OCI-LY3 (cell line): ENCODE measurements around the gene WDHD1.
A peak's percentile ranks its signal among the peaks of the same experiment; 100 is the strongest.

Source experiments
- H2AFZ ChIP-seq: fragments of 200-600, 300-600 bp; shearing (Covaris generic); 2 replicates; pipeline ENCODE4 v1.6.0; 2014; ENCODE audit warnings: antibody characterized with exemption, low read depth, low read length
- H3K27ac ChIP-seq: fragments of 200-600, 300-600 bp; sonication (generic); 2 replicates; pipeline ENCODE4 v1.5.1; 2014; ENCODE audit warnings: mild to moderate bottlenecking, low read length, moderate library complexity, mixed read lengths
- H3K27me3 ChIP-seq: fragments of 200-600, 300-600 bp; sonication (generic); 2 replicates; pipeline ENCODE4 v1.6.1; 2014; ENCODE audit warnings: low read depth, low read length, mixed read lengths
- H3K36me3 ChIP-seq: fragments of 200-600, 300-600 bp; sonication (generic); replicated peaks from 2 replicates; pipeline ENCODE3; 2014; ENCODE audit warnings: low read depth, low read length, mixed read lengths
- H3K4me1 ChIP-seq: fragments of 300-600, 200-600 bp; sonication (generic); 2 replicates; pipeline ENCODE4 v1.6.1; 2014; ENCODE audit warnings: low read length, mixed read lengths
- H3K4me2 ChIP-seq: fragments of 200-600, 300-600 bp; sonication (generic); 2 replicates; pipeline ENCODE4 v1.6.1; 2014; ENCODE audit warnings: low read length, mixed read lengths
- H3K4me3 ChIP-seq: fragments of 300-600, 200-600 bp; sonication (generic); 2 replicates; pipeline ENCODE4 v1.5.1; 2014; ENCODE audit warnings: antibody characterized with exemption, mild to moderate bottlenecking, low read length, moderate library complexity
- H3K79me2 ChIP-seq: fragments of 300-600, 200-600 bp; shearing (Covaris generic); 2 replicates; pipeline ENCODE4 v1.6.1; 2014; ENCODE audit warnings: mild to moderate bottlenecking, low read length, mixed read lengths
- H3K9ac ChIP-seq: fragments of 300-600, 200-600 bp; shearing (Covaris generic); 2 replicates; pipeline ENCODE4 v1.6.0; 2014; ENCODE audit warnings: mild to moderate bottlenecking, low read length, moderate library complexity
- H3K9me3 ChIP-seq: fragments of 200-600, 300-600 bp; shearing (Covaris generic); 2 replicates; pipeline ENCODE4 v1.6.1; 2014; ENCODE audit warnings: low read length, mixed read lengths; ENCODE audit not compliant: insufficient read depth
- H4K20me1 ChIP-seq: fragments of 200-600, 300-600 bp; sonication (generic); 2 replicates; pipeline ENCODE4 v1.6.1; 2016; ENCODE audit warnings: low read length, mixed read lengths; ENCODE audit not compliant: insufficient read depth
- CTCF ChIP-seq: fragments of 200-600, 300-600 bp; sonication (generic); IDR thresholded peaks from 2 replicates; pipeline ENCODE4 v1.5.1; 2014; ENCODE audit warnings: antibody characterized with exemption, low read length, low read depth
- EZH2phosphoT487 ChIP-seq: fragments of 200-600 bp; shearing (Covaris generic); IDR thresholded peaks from 2 replicates; pipeline ENCODE4 v1.6.1; 2018; ENCODE audit warnings: antibody characterized with exemption, mixed run types, low read depth

WDHD1 gene

GRCh38 chr14:55052269-55052930, 25.5 kb upstream of the WDHD1 start:
- peaks cover 26% of the 10 kb centered on the region for H3K36me3 ChIP-seq
- H2AFZ ChIP-seq, result no peak overlapping the region
- no peak for TF ChIP-seq EZH2phosphoT487
- H3K27me3 ChIP-seq, result no peaks in the 10 kb centered on the region
- peaks cover 59% of the 10 kb centered on the region for H3K79me2 ChIP-seq
- peak overlapping the region; percentile 94 for H3K4me3 ChIP-seq
- no peaks in the 10 kb centered on the region for H3K9me3 ChIP-seq
- H3K4me2 ChIP-seq, result peak overlapping the region; percentile 81
- H3K9ac ChIP-seq, result peak overlapping the region; percentile 97
- peaks cover 14% of the 10 kb centered on the region for H3K4me1 ChIP-seq
- H3K27ac ChIP-seq, result peak overlapping the region; percentile 90
- peaks cover 50% of the 10 kb centered on the region for H4K20me1 ChIP-seq

GRCh38 chr14:55051423-55052268, 24.7 kb upstream of the WDHD1 start, which contains the start of gene MAPK1IP1L:
MAPK1IP1L (plus strand) TSS chr14:55051647; CDS start chr14:55061684, 10,037 bp downstream.
- Histone ChIP-seq H3K27ac (peak within 1 kb of the TSS; percentile 90), H4K20me1 (peaks cover 42% of the 10 kb centered on the region), H3K9ac (peak within 1 kb of the TSS; percentile 97), H3K9me3 (no peaks in the 10 kb centered on the region), H3K4me2 (peak within 1 kb of the TSS; percentile 84), H3K36me3 (peaks cover 26% of the 10 kb centered on the region), H2AFZ (peak within 1 kb of the TSS; percentile 86), H3K4me1 (peaks cover 14% of the 10 kb centered on the region), H3K27me3 (no peaks in the 10 kb centered on the region), H3K4me3 (peak within 1 kb of the TSS; percentile 94), H3K79me2 (peaks cover 52% of the 10 kb centered on the region)
- TF ChIP-seq EZH2phosphoT487 (no peak), CTCF (peak; percentile 92)

- Histone ChIP-seq H3K36me3 (peaks cover 23% of the 10 kb centered on the region), H3K27ac (peak overlapping the region; percentile 45), H3K4me2 (peak overlapping the region; percentile 84), H3K9ac (peak overlapping the region; percentile 71), H2AFZ (peak overlapping the region; percentile 85), H4K20me1 (peaks cover 39% of the 10 kb centered on the region), H3K9me3 (no peaks in the 10 kb centered on the region), H3K27me3 (no peaks in the 10 kb centered on the region), H3K79me2 (peaks cover 46% of the 10 kb centered on the region), H3K4me3 (peak overlapping the region; percentile 94), H3K4me1 (peaks cover 14% of the 10 kb centered on the region)
- no peak for TF ChIP-seq CTCF
- TF ChIP-seq EZH2phosphoT487, result no peak
Observed at GRCh38 chr14:55051165-55051422, 24.2 kb upstream of the WDHD1 start.

GRCh38 chr14:55048900-55049436, 22.1 kb upstream of the WDHD1 start:
- Histone ChIP-seq H3K4me1 (peaks cover 14% of the 10 kb centered on the region), H3K9ac (no peak overlapping the region), H3K4me3 (no peak overlapping the region), H3K4me2 (no peak overlapping the region), H3K36me3 (peaks cover 13% of the 10 kb centered on the region), H2AFZ (no peak overlapping the region), H3K9me3 (no peaks in the 10 kb centered on the region), H3K27me3 (no peaks in the 10 kb centered on the region), H3K79me2 (peaks cover 25% of the 10 kb centered on the region), H3K27ac (no peak overlapping the region), H4K20me1 (peaks cover 18% of the 10 kb centered on the region)
- TF ChIP-seq CTCF (no peak), EZH2phosphoT487 (no peak)
